Heart left ventricle (tissue), 16 donors: ENCODE measurements around the gene CCDC85B. TPM values are rescaled to one million over a fixed set of nuclear protein-coding genes. Genes with fewer than 3 reads are reported as not detected.

Experiments
- ATAC-seq, 4 donors: fragments of 200-7000 bp; cut with Tn5 transposase; one replicate each; pipeline ENCODE4 v1.9.1; 2020 to 2022; ENCODE audit warnings: moderate library complexity in 4 of 4, mild to moderate bottlenecking in 3 of 4, moderate number of reproducible peaks in 1 of 4
- DNase-seq, 5 donors: peaks; one replicate each; pipeline ENCODE4 v3.0.0-alpha.2; 2020
- H3K27ac ChIP-seq, 12 donors: fragments of 200-600 bp; sonication (generic) in 4 of 12; one replicate each; pipeline versions ENCODE4 v1.5.0 to v1.8.0; 2016 to 2022; ENCODE audit warnings: mild to moderate bottlenecking in 2 of 12
- H3K27me3 ChIP-seq, 9 donors: fragments of 200-600 bp; sonication (generic) in 2 of 9; one replicate each; pipeline versions ENCODE4 v1.5.1 to v1.8.0; 2016 to 2022; ENCODE audit warnings: mild to moderate bottlenecking in 3 of 9
- H3K36me3 ChIP-seq, 9 donors: fragments of 200-600 bp; sonication (generic) in 2 of 9; one replicate each; pipeline versions ENCODE4 v1.5.0 to v1.8.0; 2018 to 2022; ENCODE audit warnings: mild to moderate bottlenecking in 2 of 9
- H3K4me1 ChIP-seq, 12 donors: fragments of 200-600 bp; sonication (generic) in 4 of 12; one replicate each; pipeline versions ENCODE4 v1.5.0 to v1.8.0; 2016 to 2022; ENCODE audit warnings: mild to moderate bottlenecking in 3 of 12
- H3K4me3 ChIP-seq, 12 donors: fragments of 200-600 bp; sonication (generic) in 4 of 12; one replicate each; pipeline versions ENCODE4 v1.5.0 to v1.8.0; 2017 to 2022; ENCODE audit warnings: mild to moderate bottlenecking in 9 of 12, moderate library complexity in 4 of 12
- H3K9me3 ChIP-seq, 12 donors: fragments of 200-600 bp; sonication (generic) in 4 of 12; one replicate each; pipeline versions ENCODE4 v1.5.0 to v1.8.0; 2016 to 2022; ENCODE audit warnings: mild to moderate bottlenecking in 1 of 12
- POLR2A ChIP-seq, 2 donors: fragments of 450-650 bp; IDR thresholded peaks; one replicate each; pipeline ENCODE4 v1.6.1; 2017; ENCODE audit warnings: antibody characterized with exemption in 2 of 2, mild to moderate bottlenecking in 2 of 2, moderate library complexity in 2 of 2
- WGBS, 4 donors: extraction: QIAGEN DNeasy Blood & Tissue Kit in 2 of 4; methylation state at CpG; one replicate each; pipeline versions ENCODE4 v1.1.5 to v1.1.7; 2013 to 2018; 5-methylcytosine and 5-hydroxymethylcytosine counted together
- intact Hi-C, 10 donors: fragments of 100-400 bp; cut with DNase I; formaldehyde crosslinking; loops; one replicate each; pipeline versions ENCODE4 v1.11.1 to v1.14.2; 2022
- polyA plus RNA-seq, 2 donors: library from polyadenylated mRNA; stranded (reverse); fragments of 200-250 nt; gene quantifications; one replicate each; pipeline ENCODE4 v1.2.3, GENCODE V29; 2013
- total RNA-seq, 9 donors: library from RNA; depleted of rRNA in 2 of 9; stranded (reverse); fragments of >200 nt in 2 of 9; fragmentation: NEBNext Ultra II Directional in 3 of 9; extraction: Animal tissue kit (Norgen Biotek cat#: 25700) in 3 of 9; gene quantifications; one replicate each; pipeline versions ENCODE4 v1.1.0 to v1.2.4, GENCODE V29; 2016 to 2023
- TF ChIP-seq, protein P1 (sequence below), 12 donors: fragments of 200-600 bp; sonication (generic) in 4 of 12; IDR thresholded peaks; one replicate each; pipeline versions ENCODE4 v1.5.0 to v1.8.0; 2018 to 2022; ENCODE audit warnings: antibody characterized with exemption in 12 of 12, mild to moderate bottlenecking in 5 of 12
- donor health status: ischemic (EF 13 %, LVEDD 7.1; RV severe dilation, severe dysfunction).
- donor health status: healthy with polysubstance abuse.
- donor health status: DM: no; HTN: yes; CAD: no.
- donor health status: DM: no; HTN: no; CAD: no.
- donor health status: ischemic (EF 25% LVEDD 6.9; RV normal size, moderate dysfunction).
- donor health status: ischemic (EF 25% LVEDD 5.7; RV mildly dilated, moderate dysfunction).
- donor health status: healthy.
- donor health status: DM: yes; HTN: yes; CAD: no.
- donor health status: ischemic (EF 35%, LVEDD 5.7; RV mildly dilated, moderate dysfunction).
- donor health status: nonischemic (EF 11% LVEDD 7.7; RV severe dilation, severe dysfunction).
- donor health status: DM: yes; HTN: yes; CAD: no.
- donor health status: PGD.
- donor health status: ischemic (EF 29% LVEDD 5.4; RV normal size, mild dysfunction).
- donor health status: nonischemic (EF 23%, LVEDD 6.1; RV moderate dilation, normal function).

Gene CCDC85B
- total and polyA plus RNA-seq, 11 donors = 31.3 to 78.1 (median 36.9) TPM

DNA sequence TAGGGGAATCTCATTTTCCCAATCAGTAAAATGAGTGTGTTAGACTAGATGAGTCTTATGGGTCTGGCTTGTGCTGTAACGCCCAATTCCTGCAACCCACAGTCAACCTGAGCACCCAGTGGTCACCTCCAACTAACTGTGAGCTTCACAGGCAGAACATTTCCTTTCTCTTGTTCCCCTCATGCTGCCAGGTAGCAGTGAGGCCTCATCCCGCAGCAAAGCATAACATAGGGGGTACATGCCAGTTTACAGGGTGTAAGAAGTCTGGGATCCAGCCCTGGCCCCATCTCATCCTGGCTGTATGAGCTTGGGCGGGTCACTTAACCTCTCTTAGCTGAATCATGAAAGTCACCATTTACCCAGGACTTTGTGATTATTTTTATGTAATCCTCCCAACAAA, 21.6 kb upstream of the CCDC85B start:
- DNase-seq (peak in 1 of 5 donors; percentile 33), ATAC-seq (no peak)
- Histone ChIP-seq H3K36me3 (peaks cover 0 to 68% (median 59%) of the 10 kb centered on the region in 9 donors), H3K27ac (peak overlapping the region in 1 of 12 donors; percentile 22), H3K4me3 (no peak overlapping the region), H3K9me3 (no peaks in the 10 kb centered on the region), H3K27me3 (no peaks in the 10 kb centered on the region), H3K4me1 (peaks cover 3 to 40% (median 20%) of the 10 kb centered on the region in 12 donors)
- intact Hi-C loops = loop anchor here in 1 of 10 donors (10.0 kb wide), 1 partner anchor 476 kb away; the partner anchor contains the start of genes B4GAT1 and BRMS1
- no peak for TF ChIP-seq POLR2A (IDR thresholded peaks at IDR 0.05)
- TF ChIP-seq, protein P1, sequence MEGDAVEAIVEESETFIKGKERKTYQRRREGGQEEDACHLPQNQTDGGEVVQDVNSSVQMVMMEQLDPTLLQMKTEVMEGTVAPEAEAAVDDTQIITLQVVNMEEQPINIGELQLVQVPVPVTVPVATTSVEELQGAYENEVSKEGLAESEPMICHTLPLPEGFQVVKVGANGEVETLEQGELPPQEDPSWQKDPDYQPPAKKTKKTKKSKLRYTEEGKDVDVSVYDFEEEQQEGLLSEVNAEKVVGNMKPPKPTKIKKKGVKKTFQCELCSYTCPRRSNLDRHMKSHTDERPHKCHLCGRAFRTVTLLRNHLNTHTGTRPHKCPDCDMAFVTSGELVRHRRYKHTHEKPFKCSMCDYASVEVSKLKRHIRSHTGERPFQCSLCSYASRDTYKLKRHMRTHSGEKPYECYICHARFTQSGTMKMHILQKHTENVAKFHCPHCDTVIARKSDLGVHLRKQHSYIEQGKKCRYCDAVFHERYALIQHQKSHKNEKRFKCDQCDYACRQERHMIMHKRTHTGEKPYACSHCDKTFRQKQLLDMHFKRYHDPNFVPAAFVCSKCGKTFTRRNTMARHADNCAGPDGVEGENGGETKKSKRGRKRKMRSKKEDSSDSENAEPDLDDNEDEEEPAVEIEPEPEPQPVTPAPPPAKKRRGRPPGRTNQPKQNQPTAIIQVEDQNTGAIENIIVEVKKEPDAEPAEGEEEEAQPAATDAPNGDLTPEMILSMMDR (IDR thresholded peaks at IDR 0.05) = no peak
- WGBS, 4 donors = 90 to 97% (median 93%) methylated on average over 3 of the region's 3 CpGs

DNA sequence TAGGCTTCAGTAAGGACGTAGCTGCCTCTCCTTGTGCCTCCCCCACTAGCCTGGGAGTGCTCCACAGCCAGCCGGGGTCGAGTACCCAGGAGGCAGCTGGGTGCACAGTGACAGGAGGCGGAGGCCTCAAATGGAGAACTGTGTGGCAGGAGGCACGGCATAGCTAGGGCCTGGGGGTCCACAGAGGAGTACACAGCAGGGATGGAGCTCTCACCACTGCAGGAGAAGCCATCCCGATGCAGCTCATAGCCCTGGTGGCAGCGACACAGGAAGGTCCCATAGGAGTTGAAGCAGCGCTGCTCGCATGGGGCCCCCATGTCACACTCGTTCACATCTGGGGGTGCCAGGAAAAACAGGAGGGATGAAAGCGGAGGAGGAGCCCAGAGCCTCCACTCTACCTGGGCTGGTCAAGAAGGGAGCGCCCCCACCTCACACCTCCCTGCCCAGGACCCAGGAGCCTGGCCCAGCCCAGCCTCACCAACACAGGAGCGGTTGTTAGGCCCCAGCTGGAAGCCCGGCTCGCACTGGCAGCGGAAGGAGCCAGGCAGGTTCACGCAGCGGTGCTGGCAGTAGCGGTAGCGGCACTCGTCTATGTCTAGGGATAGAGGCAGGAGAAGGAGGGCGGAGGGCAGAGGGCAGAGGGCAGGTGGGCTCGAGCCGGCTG, 20.7 kb upstream of the CCDC85B start:
- no peaks in the 10 kb centered on the region for H3K27me3 ChIP-seq
- ATAC-seq (no peak), DNase-seq (peak in 1 of 5 donors; percentile 49)
- WGBS, 4 donors = 77 to 86% (median 83%) methylated on average over 20 to 24 of the region's 24 CpGs
- H3K4me3 ChIP-seq = no peak overlapping the region
- H3K9me3 ChIP-seq = no peaks in the 10 kb centered on the region
- H3K27ac ChIP-seq = peak overlapping the region in 5 of 12 donors; percentile 34 to 98 (median 94)
- peaks cover 0 to 59% (median 50%) of the 10 kb centered on the region in 9 donors for H3K36me3 ChIP-seq
- no peak for TF ChIP-seq POLR2A (IDR thresholded peaks at IDR 0.05)
- TF ChIP-seq, protein P1 (IDR thresholded peaks at IDR 0.05) = no peak
- H3K4me1 ChIP-seq = peaks cover 3 to 45% (median 22%) of the 10 kb centered on the region in 12 donors
- intact Hi-C loops = loop anchor here in 1 of 10 donors (10.0 kb wide), 1 partner anchor 475 kb away; the partner anchor contains the start of genes B4GAT1 and BRMS1

DNA sequence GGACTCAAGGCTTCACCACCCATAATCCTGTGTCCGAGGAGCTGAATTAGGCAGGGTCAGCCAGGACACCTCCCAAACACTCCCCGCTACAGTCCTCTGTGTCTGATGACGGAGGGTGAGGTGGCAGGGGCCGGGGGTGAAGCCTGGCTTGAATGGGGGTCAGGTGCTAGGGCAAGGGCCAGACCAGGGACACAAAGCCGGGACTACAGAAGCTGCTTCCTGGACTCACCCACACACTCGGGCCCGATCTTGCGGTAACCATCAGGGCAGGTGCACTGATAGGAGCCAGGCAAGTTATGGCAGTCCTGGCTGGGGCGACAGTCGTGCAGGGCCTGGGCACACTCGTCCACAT, 20.2 kb upstream of the CCDC85B start:
- Histone ChIP-seq H3K36me3 (peaks cover 0 to 54% (median 45%) of the 10 kb centered on the region in 9 donors), H3K4me3 (peak overlapping the region in 2 of 12 donors; percentile 28 to 81), H3K9me3 (no peaks in the 10 kb centered on the region), H3K4me1 (peaks cover 3 to 45% (median 22%) of the 10 kb centered on the region in 12 donors), H3K27me3 (no peaks in the 10 kb centered on the region), H3K27ac (peak overlapping the region in 8 of 12 donors; percentile 75 to 99 (median 96))
- WGBS, 4 donors = 65 to 83% (median 70%) methylated on average over 5 to 11 of the region's 11 CpGs
- DNase-seq (peak in 2 of 5 donors; percentile 32 to 35), ATAC-seq (no peak)
- intact Hi-C loops = no loop called here
- no peak for TF ChIP-seq POLR2A (IDR thresholded peaks at IDR 0.05)
- TF ChIP-seq, protein P1 (IDR thresholded peaks at IDR 0.05) = no peak
